Keratinocyte (primary cell): ENCODE data around the gene SNTG2.

Source experiments
- EZH2 ChIP-seq: IDR thresholded peaks from one replicate; pipeline ENCODE4 v1.6.1; 2012; ENCODE audit warnings: inconsistent platforms, mild to moderate bottlenecking, low read length, moderate library complexity
- TF ChIP-seq, protein P1 (sequence below), 3 experiments: IDR thresholded peaks in 1 of 3; conservative IDR thresholded peaks in 1 of 3; optimal IDR thresholded peaks in 1 of 3; 2 replicates in 2 of 3; 3 replicates in 1 of 3; pipeline versions ENCODE3 to v1.5.1; 2011; ENCODE audit warnings: low read length in 3 of 3, mild to moderate bottlenecking in 3 of 3, moderate library complexity in 2 of 3, control low read depth in 1 of 3, inconsistent platforms in 1 of 3; ENCODE audit not compliant: insufficient read depth in 2 of 3; ENCODE audit errors: extremely low read depth in 1 of 3

DNA sequence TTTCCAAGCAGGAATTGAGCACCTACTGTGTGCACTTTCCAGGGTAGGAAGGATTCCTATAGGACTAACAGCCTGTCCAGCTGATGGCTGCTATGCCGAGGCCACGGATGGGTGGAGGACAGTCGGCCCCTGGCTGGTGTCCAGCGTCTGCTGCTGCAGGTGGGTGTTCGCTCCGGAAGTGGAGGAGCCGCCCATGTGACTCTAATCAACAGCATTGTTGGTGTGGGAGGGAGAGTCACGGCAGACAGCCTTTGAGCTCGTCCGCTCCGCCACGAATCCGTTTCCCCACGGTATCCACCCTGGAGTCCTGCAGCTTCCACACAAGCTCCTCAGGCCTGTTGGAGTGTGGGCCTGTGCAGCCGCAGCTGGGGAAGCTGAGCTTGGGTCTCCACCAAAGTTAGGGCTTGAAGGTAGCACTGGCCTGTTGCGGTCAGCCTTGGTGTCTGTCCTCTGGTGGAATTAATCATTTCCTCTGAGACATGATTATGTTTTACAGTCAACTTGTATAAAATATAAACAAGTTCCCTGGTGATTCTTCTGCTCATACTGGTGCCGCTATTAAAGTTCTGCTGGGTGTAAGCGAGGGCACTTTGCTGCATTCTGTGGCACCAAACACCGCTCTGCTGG is 276.7 kb downstream of the SNTG2 start:
- TF ChIP-seq, protein P1, sequence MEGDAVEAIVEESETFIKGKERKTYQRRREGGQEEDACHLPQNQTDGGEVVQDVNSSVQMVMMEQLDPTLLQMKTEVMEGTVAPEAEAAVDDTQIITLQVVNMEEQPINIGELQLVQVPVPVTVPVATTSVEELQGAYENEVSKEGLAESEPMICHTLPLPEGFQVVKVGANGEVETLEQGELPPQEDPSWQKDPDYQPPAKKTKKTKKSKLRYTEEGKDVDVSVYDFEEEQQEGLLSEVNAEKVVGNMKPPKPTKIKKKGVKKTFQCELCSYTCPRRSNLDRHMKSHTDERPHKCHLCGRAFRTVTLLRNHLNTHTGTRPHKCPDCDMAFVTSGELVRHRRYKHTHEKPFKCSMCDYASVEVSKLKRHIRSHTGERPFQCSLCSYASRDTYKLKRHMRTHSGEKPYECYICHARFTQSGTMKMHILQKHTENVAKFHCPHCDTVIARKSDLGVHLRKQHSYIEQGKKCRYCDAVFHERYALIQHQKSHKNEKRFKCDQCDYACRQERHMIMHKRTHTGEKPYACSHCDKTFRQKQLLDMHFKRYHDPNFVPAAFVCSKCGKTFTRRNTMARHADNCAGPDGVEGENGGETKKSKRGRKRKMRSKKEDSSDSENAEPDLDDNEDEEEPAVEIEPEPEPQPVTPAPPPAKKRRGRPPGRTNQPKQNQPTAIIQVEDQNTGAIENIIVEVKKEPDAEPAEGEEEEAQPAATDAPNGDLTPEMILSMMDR (optimal IDR thresholded peaks at IDR 0.05 in 1 of 3, IDR thresholded peaks at IDR 0.05 in 1 of 3, conservative IDR thresholded peaks at IDR 0.05 in 1 of 3; ENCODE audit: extremely low read depth in 1 of 3, insufficient read depth in 2 of 3, low read length in 3 of 3) = no peak
- TF ChIP-seq EZH2 = no peak
